Measurements from ENCODE around the gene HSP90AB1.

The HSP90AB1 gene

DNA sequence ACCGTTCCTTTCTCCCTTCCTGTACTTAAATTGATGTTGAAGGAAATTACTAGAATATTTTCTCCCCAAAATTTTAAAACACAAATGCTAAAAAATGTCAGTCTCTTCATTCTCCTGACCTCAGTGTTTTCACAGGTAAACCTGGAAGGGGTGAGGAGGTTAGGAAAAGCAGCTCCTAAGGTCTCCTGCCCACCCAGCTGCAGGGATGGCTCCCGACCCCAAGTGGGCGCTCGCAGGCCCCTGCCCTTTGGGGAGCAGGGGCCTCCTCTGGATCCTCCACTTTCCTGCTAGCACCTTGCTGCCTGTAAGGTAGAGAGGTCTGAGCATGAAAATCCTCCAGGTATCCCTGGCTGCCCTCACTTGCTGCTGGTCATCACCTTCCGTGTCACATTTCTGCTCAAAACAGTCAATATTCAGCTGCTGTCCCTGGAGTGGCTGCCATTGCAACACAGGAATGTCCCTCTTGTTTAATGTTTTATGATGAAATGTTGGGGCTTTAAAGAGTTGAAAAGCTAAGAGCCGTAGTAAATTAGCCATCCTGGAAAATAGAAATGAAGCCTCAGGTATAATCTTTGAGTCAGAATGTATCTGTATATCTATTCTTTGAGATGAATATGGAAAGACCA is 10.9 kb upstream of the HSP90AB1 start:
- no peak for DNase-seq

DNA sequence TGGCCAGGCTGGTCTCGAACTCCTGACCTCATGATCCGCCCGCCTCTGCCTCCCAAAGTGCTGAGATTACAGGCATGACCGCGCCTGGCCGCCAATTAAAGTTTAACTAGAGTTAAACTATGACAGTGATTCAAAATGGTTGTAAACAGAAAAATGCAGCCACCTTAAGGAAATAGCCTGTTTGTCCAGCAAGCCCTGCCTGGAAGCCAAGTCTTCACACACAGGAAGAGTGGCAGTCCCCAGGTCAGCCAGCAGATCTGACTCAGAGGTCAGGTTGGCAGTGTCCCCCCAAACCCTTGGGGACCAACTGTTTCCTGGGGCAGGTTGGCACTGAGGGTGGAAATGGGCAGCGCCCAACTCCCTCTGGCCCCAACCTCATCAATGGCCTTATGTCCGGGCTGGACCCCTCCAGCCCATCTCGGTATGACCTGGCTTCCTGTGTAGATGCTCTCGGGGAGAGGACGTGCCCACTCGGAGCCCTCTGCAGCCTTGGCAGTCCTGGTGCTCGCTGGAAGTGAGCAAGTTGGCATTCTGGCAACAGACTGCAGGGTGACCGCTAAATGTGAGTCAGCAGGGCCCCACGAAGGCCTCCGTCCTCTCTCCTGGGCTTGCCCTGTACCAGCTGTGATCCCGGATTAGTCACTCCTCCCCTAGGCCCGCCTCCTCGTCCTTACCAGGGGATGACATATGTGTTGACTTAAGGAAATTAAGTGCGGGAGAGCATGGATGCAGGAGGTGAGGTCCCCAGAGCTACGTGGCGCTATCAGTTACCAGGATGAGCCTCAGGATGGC is 9.7 kb upstream of the HSP90AB1 start:
- DNase-seq, result peak; percentile 99

DNA sequence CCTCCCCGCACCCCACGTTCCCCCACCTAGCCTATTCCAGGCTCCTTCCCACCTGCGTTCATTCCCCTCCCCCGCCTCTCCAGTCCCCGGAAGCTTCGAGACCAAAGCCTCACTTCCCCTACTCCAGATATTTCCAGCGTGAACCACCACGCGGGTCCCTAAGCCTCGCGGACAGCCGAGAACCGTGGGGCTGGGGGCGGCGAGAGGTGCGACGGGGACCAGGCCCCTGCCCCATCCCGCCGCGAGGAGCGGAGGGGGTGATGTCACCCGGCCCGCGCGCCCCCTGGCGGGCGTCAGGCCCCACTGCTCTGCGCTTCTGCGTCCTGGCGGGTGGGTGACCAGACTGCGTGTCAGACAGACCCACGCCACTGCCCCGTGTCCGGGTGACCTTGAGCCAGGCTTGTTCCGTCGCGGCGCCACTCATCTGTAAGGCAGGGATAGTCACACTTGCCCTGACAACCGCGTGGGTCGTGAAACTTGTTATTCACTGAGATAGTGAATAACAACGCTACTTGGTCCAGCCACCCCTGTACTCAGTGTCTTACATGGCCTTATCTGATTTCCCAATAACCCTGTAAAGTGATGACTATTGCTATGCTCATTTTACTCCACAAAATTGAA is 9.0 kb upstream of the HSP90AB1 start:
- peak; percentile 86 for DNase-seq

DNA sequence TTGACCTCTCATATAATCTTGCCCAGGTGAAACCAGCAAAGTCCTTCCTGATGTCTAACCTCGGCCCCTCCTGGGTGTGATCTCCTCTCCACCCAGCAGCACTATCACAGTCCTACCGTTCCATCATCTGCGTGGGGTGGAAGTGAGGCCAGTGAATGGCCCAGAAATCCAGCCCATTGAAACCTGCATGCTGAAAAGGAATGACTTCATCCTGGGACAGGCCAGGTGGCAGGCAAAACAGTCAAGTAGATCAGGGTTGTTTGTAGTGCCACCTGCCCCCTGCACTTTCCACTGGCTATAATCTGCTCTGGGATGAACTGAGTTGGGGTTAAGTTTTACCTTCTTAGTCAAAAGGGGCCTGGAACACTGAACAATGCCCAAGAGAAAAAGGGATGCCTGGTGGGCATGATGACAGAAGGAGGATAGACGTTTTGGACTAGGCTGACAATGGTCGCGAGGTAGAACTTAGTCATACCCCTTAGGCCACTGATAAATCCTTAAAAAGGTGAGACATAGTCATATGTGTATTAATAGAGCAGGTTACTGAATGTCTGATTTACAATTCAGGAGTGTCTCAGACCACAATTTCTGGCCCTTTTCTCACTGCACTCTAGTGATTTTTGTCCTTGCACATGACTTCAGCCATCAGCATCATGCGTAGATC is 8.1 kb upstream of the HSP90AB1 start:
- peak; percentile 52 for DNase-seq

DNA sequence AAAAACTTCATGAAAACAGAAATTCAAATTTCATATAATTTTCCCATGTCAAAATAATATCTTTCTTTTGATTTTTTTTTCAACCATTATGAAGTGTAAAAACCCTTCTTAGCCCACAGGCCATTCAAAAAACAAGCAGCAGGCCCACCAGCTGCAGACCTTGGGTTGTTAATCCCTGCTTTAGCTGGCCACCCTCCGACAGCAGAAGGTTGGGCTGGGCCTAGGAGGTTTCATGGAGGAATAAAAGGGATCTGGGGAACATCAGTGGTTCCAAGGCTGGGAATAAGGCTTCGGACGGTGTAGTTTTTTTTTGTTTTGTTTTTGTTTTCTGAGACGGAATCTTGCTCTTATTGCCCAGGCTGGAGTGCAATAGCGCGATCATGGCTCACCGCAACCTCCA is 3.6 kb upstream of the HSP90AB1 start:
- peak; percentile 91 for DNase-seq

DNA sequence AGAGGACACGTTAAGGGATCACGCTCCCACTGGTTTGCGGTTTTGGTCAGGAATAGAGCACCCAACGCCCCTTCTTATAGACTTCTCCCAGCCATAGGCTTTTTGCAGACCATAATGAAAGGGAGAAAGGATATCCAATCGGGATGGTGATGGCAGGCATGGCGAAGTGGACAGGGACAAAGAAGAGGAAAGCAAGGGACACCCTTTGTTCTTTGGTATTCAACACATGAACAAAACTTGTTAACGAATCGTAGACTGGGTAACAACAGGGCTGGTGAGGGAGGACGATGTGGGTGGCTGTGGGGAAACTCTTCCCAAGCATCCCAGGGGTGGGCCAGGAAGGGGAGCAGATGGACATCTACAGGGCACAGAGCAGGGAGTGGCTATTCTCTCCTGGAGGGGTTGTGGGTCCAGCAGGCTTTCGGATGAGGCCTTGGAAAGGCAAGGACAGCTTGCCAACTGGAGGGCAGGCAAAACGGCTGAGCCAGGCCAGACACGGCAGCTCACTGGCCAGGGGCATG is 1.4 kb upstream of the HSP90AB1 start:
- DNase-seq, result peak; percentile 60

DNA sequence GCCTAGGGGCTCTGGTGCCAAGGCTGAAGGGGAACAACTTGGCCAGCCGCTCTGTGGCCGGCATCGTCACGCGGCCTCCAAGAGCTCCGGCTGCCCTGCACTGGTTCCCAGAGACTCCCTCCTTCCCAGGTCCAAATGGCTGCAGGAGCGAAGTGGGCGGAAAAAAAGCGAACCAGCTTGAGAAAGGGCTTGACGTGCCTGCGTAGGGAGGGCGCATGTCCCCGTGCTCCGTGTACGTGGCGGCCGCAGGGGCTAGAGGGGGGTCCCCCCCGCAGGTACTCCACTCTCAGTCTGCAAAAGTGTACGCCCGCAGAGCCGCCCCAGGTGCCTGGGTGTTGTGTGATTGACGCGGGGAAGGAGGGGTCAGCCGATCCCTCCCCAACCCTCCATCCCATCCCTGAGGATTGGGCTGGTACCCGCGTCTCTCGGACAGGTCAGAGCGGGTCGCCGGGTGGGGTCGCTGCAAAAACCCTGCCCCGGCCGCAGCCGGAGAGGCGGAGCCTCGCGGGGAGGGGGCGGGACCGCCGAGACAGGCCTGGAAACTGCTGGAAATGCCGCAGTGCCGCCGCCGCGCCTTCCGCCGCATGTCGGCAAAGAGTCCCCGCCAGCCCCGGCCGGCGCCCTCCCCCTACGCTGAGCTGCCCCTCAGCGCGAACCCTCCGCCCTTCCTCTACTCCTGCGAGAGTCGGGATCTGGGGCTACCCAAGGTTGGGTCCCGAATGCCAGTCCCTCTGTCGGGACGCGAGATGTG is 814 bp upstream of the HSP90AB1 start:
- peak; percentile 92 for DNase-seq

DNA sequence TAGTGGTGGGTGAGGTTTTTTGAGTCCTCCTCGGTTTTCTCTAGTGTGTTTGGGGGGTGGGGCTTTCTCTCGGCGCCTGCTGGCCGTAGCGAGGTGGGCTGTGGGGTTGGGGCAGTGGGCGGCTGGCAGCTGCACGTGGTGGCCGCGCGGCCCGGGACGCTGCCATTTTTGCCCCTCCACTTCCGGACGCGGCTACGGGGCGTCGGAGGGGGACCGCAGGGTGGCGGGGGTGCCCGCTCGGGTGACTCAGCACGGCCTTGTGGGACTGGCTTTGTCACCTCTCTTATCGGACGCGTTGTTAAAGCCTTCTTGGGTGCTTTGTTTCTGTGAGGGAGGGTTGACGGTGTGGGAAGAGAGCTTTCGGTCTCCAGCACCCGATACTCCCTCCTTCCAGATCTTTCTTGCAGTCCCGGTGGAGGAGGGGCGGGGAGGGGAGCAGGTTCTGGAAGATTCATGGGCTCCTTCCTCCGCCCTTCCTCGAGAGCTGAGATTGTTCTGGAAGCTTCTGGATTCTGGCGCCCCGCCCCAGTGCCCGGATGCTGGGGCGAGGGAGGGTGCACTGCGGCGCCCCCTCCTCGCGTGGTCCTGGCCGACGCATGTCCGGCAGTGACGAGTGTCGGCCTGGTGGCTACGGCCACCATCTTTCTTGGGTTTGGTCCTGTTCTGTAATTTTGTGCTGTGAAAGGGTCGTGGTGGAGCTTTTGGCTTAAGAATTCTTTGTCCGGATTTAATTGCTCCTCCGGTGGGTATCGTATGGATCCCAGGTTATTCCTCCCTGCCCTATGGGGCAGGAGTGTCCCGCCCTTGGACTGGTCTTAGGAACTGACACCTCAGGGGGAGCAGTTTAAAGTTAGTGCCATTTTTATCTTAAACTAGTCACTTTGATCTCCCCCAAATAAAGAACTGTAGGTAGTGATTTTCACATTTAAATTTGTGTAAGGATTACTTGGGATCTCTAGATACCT is 719 bp downstream of the HSP90AB1 start:
- peak; percentile 66 for DNase-seq

DNA sequence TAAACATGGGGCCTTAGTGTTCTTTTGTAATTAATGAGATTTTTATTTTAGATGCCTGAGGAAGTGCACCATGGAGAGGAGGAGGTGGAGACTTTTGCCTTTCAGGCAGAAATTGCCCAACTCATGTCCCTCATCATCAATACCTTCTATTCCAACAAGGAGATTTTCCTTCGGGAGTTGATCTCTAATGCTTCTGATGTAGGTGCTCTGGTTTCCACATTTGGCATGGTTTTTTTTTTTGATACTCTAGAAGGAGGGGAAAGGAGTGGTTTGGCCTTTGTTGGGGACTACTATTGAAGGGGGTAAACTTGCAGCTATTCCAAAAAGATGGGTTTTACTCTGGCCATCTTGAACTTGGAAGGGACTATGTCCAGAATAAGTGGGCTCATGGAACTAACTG is 1.7 kb downstream of the HSP90AB1 start:
- DNase-seq, result no peak

DNA sequence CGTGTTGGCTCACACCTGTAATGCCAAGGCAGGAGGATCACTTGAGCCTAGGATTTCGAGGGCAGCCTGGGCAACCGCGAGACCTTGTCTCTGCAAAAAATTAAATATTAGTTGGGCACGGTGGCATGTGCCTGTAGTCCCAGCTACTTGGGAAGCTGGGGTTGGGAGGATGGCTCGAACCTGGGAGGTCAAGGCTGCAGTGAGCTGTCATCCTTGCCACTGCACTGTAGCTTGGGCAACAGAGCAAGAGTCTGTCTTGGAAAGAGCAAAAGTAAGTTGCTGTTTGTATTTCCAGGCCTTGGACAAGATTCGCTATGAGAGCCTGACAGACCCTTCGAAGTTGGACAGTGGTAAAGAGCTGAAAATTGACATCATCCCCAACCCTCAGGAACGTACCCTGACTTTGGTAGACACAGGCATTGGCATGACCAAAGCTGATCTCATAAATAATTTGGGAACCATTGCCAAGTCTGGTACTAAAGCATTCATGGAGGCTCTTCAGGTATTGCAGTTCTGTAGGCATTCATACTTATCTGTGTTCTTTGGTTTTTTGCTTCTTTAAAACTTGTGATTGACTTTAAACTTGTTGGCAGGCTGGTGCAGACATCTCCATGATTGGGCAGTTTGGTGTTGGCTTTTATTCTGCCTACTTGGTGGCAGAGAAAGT is 2.3 kb downstream of the HSP90AB1 start:
- no peak for DNase-seq

DNA sequence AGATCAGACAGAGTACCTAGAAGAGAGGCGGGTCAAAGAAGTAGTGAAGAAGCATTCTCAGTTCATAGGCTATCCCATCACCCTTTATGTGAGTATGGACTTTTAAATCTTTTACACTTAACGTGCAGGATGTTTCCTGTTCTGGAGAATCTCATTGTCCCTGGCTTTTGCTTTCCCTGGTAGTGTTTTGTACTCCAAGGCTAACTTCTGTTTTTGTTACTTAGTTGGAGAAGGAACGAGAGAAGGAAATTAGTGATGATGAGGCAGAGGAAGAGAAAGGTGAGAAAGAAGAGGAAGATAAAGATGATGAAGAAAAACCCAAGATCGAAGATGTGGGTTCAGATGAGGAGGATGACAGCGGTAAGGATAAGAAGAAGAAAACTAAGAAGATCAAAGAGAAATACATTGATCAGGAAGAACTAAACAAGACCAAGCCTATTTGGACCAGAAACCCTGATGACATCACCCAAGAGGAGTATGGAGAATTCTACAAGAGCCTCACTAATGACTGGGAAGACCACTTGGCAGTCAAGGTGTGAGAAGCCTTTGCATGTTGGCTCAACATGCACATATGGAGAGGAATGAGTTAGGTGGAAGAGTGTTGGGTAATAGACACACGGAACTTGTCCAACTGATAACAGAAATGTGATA is 3.3 kb downstream of the HSP90AB1 start:
- no peak for DNase-seq

DNA sequence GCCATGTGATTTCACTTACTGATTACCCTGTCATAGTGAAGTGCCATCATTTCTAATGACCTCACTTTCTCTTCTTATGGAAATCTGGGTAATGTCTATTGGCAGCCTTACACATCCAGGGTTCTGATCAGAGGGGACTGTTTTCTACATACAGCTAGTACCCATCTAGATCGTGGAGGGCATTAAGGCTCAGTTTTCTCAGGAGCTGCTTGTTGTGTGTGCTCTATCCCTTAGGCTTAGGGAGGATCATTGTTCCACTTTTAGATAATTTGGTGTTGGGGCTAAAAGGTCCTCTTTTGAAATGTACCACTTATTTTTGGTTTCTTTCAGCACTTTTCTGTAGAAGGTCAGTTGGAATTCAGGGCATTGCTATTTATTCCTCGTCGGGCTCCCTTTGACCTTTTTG is 3.8 kb downstream of the HSP90AB1 start:
- no peak for DNase-seq

DNA sequence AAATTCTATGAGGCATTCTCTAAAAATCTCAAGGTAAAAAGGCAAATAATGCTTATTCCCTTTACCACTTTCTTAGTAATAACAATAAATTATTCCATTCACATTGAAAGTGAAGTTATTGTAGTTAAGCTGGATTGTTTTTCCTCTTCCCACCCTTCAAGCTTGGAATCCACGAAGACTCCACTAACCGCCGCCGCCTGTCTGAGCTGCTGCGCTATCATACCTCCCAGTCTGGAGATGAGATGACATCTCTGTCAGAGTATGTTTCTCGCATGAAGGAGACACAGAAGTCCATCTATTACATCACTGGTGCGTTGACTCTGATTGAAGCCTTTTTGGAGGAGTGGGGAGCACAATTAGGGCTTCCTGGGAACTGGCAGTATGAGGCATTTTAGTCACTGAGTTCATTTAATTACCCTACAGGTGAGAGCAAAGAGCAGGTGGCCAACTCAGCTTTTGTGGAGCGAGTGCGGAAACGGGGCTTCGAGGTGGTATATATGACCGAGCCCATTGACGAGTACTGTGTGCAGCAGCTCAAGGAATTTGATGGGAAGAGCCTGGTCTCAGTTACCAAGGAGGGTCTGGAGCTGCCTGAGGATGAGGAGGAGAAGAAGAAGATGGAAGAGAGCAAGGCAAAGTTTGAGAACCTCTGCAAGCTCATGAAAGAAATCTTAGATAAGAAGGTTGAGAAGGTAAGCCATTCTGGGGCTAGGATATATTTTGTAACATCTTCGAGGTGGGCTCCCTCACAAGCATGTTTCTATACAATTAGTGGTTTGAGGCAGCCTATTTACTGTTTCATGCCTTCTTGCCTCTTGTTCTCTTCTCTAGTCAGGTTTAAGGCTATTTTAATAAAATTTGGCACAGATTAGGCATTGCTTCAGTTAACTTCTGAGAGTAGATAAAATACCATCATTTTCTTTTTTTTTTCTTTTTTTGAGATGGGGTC is 4.9 kb downstream of the HSP90AB1 start:
- DNase-seq, result no peak

DNA sequence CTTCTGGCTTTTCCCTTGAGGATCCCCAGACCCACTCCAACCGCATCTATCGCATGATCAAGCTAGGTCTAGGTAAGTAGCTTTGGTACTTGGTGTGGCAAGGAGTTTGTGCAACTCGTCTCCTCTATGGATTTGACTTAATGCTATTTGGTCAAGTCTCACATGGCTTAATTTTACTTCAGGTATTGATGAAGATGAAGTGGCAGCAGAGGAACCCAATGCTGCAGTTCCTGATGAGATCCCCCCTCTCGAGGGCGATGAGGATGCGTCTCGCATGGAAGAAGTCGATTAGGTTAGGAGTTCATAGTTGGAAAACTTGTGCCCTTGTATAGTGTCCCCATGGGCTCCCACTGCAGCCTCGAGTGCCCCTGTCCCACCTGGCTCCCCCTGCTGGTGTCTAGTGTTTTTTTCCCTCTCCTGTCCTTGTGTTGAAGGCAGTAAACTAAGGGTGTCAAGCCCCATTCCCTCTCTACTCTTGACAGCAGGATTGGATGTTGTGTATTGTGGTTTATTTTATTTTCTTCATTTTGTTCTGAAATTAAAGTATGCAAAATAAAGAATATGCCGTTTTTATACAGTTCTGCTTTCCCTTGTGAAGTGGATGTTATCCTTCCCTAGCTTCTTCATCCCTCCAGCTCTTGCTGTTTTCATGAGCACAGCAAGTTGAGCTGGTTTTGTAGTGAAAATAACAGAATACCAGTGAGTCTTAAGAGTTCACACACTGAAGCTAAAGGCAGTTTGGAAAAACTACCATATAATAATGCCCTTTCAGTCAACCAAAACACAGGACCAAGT is 6.6 kb downstream of the HSP90AB1 start:
- peak; percentile 88 for DNase-seq

DNA sequence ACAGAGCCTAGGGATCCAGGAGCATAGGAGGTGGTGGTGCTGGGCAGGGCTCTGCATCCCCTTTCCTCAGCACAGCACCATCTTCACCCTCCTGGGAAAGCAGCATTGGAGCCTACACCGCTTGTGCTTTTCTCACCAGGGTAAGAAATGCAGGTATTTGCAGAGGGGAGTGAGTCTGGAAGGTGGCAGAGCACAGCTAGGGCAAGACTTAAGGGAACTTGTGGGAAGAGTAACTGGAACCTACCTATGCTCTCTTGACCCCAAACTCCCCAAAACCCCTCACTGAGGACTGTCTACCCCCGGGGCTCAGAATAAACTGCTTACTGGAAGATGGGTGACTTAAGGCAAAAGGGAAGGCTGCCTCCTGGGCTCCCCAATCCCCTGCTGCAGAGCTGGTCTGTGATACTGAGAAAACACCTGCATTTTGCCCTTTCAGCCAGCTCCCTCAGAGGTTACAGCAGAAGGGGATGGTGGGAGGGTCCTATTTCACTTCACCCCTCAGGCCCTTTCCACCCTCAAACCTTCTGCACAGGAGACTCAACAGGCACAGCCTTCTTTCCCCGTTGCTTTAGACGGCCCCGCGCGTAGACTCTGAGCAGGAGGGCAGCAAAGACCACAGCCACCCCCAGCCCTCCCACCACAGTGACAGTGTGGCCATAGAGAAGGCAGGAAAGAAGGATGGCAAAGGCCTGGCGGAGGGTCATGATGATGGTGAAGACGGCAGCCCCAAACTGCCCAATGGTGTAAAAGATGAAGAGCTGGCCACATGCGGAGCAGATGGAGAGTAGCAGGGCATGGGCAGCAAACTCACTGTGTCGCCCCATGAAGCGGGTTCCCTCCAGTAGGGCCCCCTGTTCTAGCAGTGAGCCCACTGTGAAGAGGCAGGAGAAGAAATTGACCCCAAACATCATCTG is 7.5 kb downstream of the HSP90AB1 start:
- DNase-seq, result peak; percentile 65

DNA sequence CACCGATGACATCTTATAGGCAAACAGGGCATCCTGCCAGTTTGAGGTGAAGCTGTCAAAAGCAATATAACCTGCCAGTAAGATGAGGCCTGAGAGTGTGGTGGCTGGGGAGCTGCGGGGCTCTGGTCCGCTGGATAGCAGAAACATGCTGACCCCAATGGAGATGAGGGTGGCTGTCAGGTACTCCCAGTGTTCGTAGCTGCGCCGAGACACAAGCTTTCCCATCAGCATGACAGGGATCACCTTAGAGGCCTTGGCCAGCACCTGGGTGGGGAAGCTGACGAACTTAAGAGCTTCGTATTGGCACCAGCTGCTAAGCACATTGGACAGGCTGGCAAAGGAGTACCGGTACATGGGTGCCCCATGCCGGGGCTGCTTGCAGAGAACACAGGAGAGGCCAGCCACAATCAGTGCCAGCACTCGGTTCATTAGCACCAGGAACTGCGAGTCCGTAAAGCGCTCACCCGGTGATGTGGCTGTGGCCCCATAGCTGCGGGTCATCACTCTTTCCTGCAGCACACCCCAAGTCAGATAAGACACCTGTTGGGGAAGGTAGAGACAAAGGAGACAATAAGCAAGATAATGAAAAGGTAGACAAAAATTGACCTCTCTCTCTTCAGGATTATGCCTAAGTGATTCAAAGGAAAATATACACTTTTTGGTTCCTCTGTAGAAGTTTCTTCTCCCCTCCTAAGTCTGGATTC is 8.4 kb downstream of the HSP90AB1 start:
- peak; percentile 66 for DNase-seq
